Karpas-422 (cell line): ENCODE measurements around the gene DIP2B. TPM values are rescaled to one million over a fixed set of nuclear protein-coding genes. Genes with fewer than 3 reads are reported as not detected.

Experiments used
- DNase-seq: peaks from one replicate; pipeline ENCODE4 v3.0.0-alpha.2; 2015
- H2AFZ ChIP-seq: fragments of 200-600 bp; sonication (generic); 2 replicates; pipeline ENCODE4 v1.6.1; 2014; ENCODE audit warnings: antibody characterized with exemption, low read length, mixed read lengths
- H3K27ac ChIP-seq: fragments of 200-600 bp; sonication (generic); 2 replicates; pipeline ENCODE4 v1.5.1; 2014; ENCODE audit warnings: mild to moderate bottlenecking, low read length, moderate library complexity
- H3K27me3 ChIP-seq: fragments of 200-600 bp; sonication (generic); 2 replicates; pipeline ENCODE4 v1.6.1; 2014; ENCODE audit warnings: low read length, mixed read lengths
- H3K36me3 ChIP-seq: fragments of 200-600 bp; sonication (generic); 2 replicates; pipeline ENCODE4 v1.6.1; 2014; ENCODE audit warnings: low read length, mixed read lengths; ENCODE audit not compliant: insufficient read depth
- H3K4me1 ChIP-seq: fragments of 200-600 bp; sonication (generic); 2 replicates; pipeline ENCODE4 v1.6.1; 2014; ENCODE audit warnings: mild to moderate bottlenecking, low read length, mixed read lengths
- H3K4me2 ChIP-seq: fragments of 200-600 bp; sonication (generic); 2 replicates; pipeline ENCODE4 v1.6.1; 2014; ENCODE audit warnings: low read length, low read depth, mild to moderate bottlenecking; ENCODE audit not compliant: poor library complexity, severe bottlenecking
- H3K4me3 ChIP-seq: fragments of 200-600 bp; sonication (generic); 2 replicates; pipeline ENCODE4 v1.5.1; 2014; ENCODE audit warnings: mild to moderate bottlenecking, antibody characterized with exemption, low read length, mixed read lengths
- H3K79me2 ChIP-seq: fragments of 200-600 bp; sonication (generic); 2 replicates; pipeline ENCODE4 v1.6.1; 2014; ENCODE audit warnings: mild to moderate bottlenecking, low read length, mixed read lengths
- H3K9ac ChIP-seq: fragments of 200-600 bp; sonication (generic); 2 replicates; pipeline ENCODE4 v1.6.0; 2014; ENCODE audit warnings: low read length
- H3K9me2 ChIP-seq: fragments of 200-600 bp; sonication (generic), shearing (Covaris generic); replicated peaks from 2 replicates; pipeline ENCODE4 v1.6.0; 2014; ENCODE audit warnings: mild to moderate bottlenecking, low read length, moderate library complexity; ENCODE audit not compliant: insufficient read depth
- H3K9me3 ChIP-seq: fragments of 300-700, 200-600 bp; sonication (generic); 2 replicates; pipeline ENCODE4 v1.6.1; 2014; ENCODE audit warnings: low read length, mixed read lengths
- H4K20me1 ChIP-seq: fragments of 200-600 bp; sonication (generic); 2 replicates; pipeline ENCODE4 v1.6.1; 2014; ENCODE audit warnings: mild to moderate bottlenecking, antibody characterized with exemption, low read length, low read depth; ENCODE audit not compliant: insufficient read depth
- total RNA-seq: library from RNA; depleted of rRNA; stranded (reverse); fragments of >200 nt; shearing (Covaris generic); gene quantifications from 2 replicates; pipeline ENCODE4 v1.2.3, GENCODE V29; 2014; ENCODE audit warnings: low replicate concordance

DIP2B gene
- total RNA-seq, 1 experiment from 2014 or later, result 37.5 TPM

- Histone ChIP-seq H3K36me3 (no peaks in the 10 kb centered on the region), H2AFZ (no peak overlapping the region), H3K4me3 (no peak overlapping the region), H3K9me3 (no peaks in the 10 kb centered on the region), H3K4me2 (no peak overlapping the region), H3K9ac (no peak overlapping the region), H3K79me2 (peaks cover 88% of the 10 kb centered on the region), H3K27ac (no peak overlapping the region), H3K27me3 (no peaks in the 10 kb centered on the region), H3K4me1 (peaks cover 29% of the 10 kb centered on the region), H4K20me1 (no peaks in the 10 kb centered on the region), H3K9me2 (no peaks in the 10 kb centered on the region)
- DNase-seq, result no peak
Observed at GRCh38 chr12:50574601-50575348, 70.0 kb downstream of the DIP2B start.

GRCh38 chr12:50579757-50580267 lies 75.0 kb downstream of the DIP2B start:
- Histone ChIP-seq H3K4me3 (no peak overlapping the region), H3K9me3 (no peaks in the 10 kb centered on the region), H2AFZ (no peak overlapping the region), H3K27me3 (no peaks in the 10 kb centered on the region), H4K20me1 (no peaks in the 10 kb centered on the region), H3K4me1 (peaks cover 10% of the 10 kb centered on the region), H3K9me2 (no peaks in the 10 kb centered on the region), H3K36me3 (no peaks in the 10 kb centered on the region), H3K4me2 (no peak overlapping the region), H3K27ac (no peak overlapping the region), H3K79me2 (peaks cover 88% of the 10 kb centered on the region), H3K9ac (no peak overlapping the region)
- no peak for DNase-seq

- Histone ChIP-seq H3K4me1 (peaks cover 13% of the 10 kb centered on the region), H3K27me3 (no peaks in the 10 kb centered on the region), H3K9me3 (no peaks in the 10 kb centered on the region), H3K36me3 (no peaks in the 10 kb centered on the region), H3K9me2 (no peaks in the 10 kb centered on the region), H3K9ac (no peak overlapping the region), H4K20me1 (no peaks in the 10 kb centered on the region), H3K4me3 (no peak overlapping the region), H2AFZ (no peak overlapping the region), H3K79me2 (peaks cover 88% of the 10 kb centered on the region), H3K27ac (no peak overlapping the region), H3K4me2 (no peak overlapping the region)
- DNase-seq, result no peak
Observed at GRCh38 chr12:50580436-50580835, 75.7 kb downstream of the DIP2B start.

GRCh38 chr12:50581226-50582184 lies 76.7 kb downstream of the DIP2B start:
- H3K79me2 ChIP-seq, result peaks cover 91% of the 10 kb centered on the region
- no peak overlapping the region for H3K4me3 ChIP-seq
- no peaks in the 10 kb centered on the region for H3K9me2 ChIP-seq
- no peak overlapping the region for H3K9ac ChIP-seq
- H2AFZ ChIP-seq, result no peak overlapping the region
- no peak overlapping the region for H3K4me2 ChIP-seq
- DNase-seq, result no peak
- no peaks in the 10 kb centered on the region for H3K36me3 ChIP-seq
- H3K27ac ChIP-seq, result no peak overlapping the region
- no peaks in the 10 kb centered on the region for H3K27me3 ChIP-seq
- peaks cover 13% of the 10 kb centered on the region for H3K4me1 ChIP-seq
- no peaks in the 10 kb centered on the region for H4K20me1 ChIP-seq
- H3K9me3 ChIP-seq, result no peaks in the 10 kb centered on the region

GRCh38 chr12:50584135-50584534 lies 79.3 kb downstream of the DIP2B start:
- Histone ChIP-seq H3K9me2 (no peaks in the 10 kb centered on the region), H3K79me2 (peaks cover 92% of the 10 kb centered on the region), H3K9ac (no peak overlapping the region)

GRCh38 chr12:50589650-50590435 lies 85.1 kb downstream of the DIP2B start:
- no peak overlapping the region for H3K4me3 ChIP-seq
- no peaks in the 10 kb centered on the region for H4K20me1 ChIP-seq
- no peak overlapping the region for H3K9ac ChIP-seq
- no peaks in the 10 kb centered on the region for H3K9me2 ChIP-seq
- peaks cover 84% of the 10 kb centered on the region for H3K79me2 ChIP-seq
- 0 out of 2 replicates have a peak overlapping the region, but pooled peaks have one; percentile 25 for H3K27ac ChIP-seq
- H3K36me3 ChIP-seq, result no peaks in the 10 kb centered on the region
- no peak for DNase-seq
- H2AFZ ChIP-seq, result no peak overlapping the region
- H3K4me1 ChIP-seq, result peaks cover 25% of the 10 kb centered on the region
- no peaks in the 10 kb centered on the region for H3K9me3 ChIP-seq
- H3K27me3 ChIP-seq, result no peaks in the 10 kb centered on the region
- H3K4me2 ChIP-seq, result peak overlapping the region; percentile 1

More at GRCh38 chr12:50584135-50584534, 79.3 kb downstream of the DIP2B start:
- no peak overlapping the region for H3K4me3 ChIP-seq
- H3K4me1 ChIP-seq, result peaks cover 9% of the 10 kb centered on the region
- no peak overlapping the region for H3K4me2 ChIP-seq
- DNase-seq, result no peak
- H4K20me1 ChIP-seq, result no peaks in the 10 kb centered on the region
- no peaks in the 10 kb centered on the region for H3K9me3 ChIP-seq
- no peak overlapping the region for H3K27ac ChIP-seq
- H3K27me3 ChIP-seq, result no peaks in the 10 kb centered on the region
- no peaks in the 10 kb centered on the region for H3K36me3 ChIP-seq
- no peak overlapping the region for H2AFZ ChIP-seq

- H3K27me3 ChIP-seq, result no peaks in the 10 kb centered on the region
- DNase-seq, result no peak
- H3K36me3 ChIP-seq, result no peaks in the 10 kb centered on the region
- H3K79me2 ChIP-seq, result peaks cover 84% of the 10 kb centered on the region
- no peak overlapping the region for H3K9ac ChIP-seq
- H2AFZ ChIP-seq, result no peak overlapping the region
- peak overlapping the region; percentile 33; the same call in 1 of the 2 replicates for H3K27ac ChIP-seq
- no peak overlapping the region for H3K4me3 ChIP-seq
- peaks cover 25% of the 10 kb centered on the region for H3K4me1 ChIP-seq
- no peaks in the 10 kb centered on the region for H3K9me3 ChIP-seq
- no peak overlapping the region for H3K4me2 ChIP-seq
- H4K20me1 ChIP-seq, result no peaks in the 10 kb centered on the region
- H3K9me2 ChIP-seq, result no peaks in the 10 kb centered on the region
Observed at GRCh38 chr12:50590869-50591268, 86.1 kb downstream of the DIP2B start.
